PFSK-1 (cell line): Measurements from ENCODE around the gene HID1.

Source experiments
- FOXP2 ChIP-seq: optimal IDR thresholded peaks from 2 replicates; pipeline ENCODE3; 2011; ENCODE audit warnings: borderline replicate concordance, control low read depth, inconsistent platforms; ENCODE audit not compliant: insufficient read depth; ENCODE audit errors: extremely low read length, extremely low read depth
- POLR2AphosphoS5 ChIP-seq: IDR thresholded peaks from 2 replicates; pipeline ENCODE4 v1.6.1; 2012; ENCODE audit warnings: low read depth, mild to moderate bottlenecking, control low read depth, low read length, moderate library complexity
- REST ChIP-seq, 2 experiments: IDR thresholded peaks; 2 replicates each; pipeline versions ENCODE4 v1.6.1 to v1.8.0; 2011 to 2012; ENCODE audit warnings: low read depth in 2 of 2, low read length in 2 of 2, control low read depth in 1 of 2, inconsistent platforms in 1 of 2, mild to moderate bottlenecking in 1 of 2, moderate library complexity in 1 of 2; ENCODE audit not compliant: insufficient read depth in 1 of 2
- TAF1 ChIP-seq: IDR thresholded peaks from 2 replicates; pipeline ENCODE4 v1.6.1; 2012; ENCODE audit warnings: low read length, control low read depth, borderline replicate concordance; ENCODE audit not compliant: insufficient read depth

GRCh38 chr17:74918906-74919305 is 53.7 kb downstream of the HID1 start:
- no peak for TF ChIP-seq POLR2AphosphoS5
- no peak for TF ChIP-seq TAF1
- no peak for TF ChIP-seq FOXP2
- TF ChIP-seq REST (IDR thresholded peaks at IDR 0.05; ENCODE audit: insufficient read depth in 1 of 2, low read depth in 2 of 2, low read length in 2 of 2), result no peak
